ENCODE results near the gene ASIC2.

ASIC2 gene

GRCh38 chr17:33292981-33293867 is at the start of gene ASIC2:
Gene ASIC2, minus strand, starts transcription at chr17:33293295.
- no peak within 1 kb of the TSS for H3K4me3 ChIP-seq (ENCODE audit: control insufficient read depth, low read depth, low read length)
- TF ChIP-seq CTCF (IDR thresholded peaks at IDR 0.05; ENCODE audit: control insufficient read depth, insufficient read depth, low read depth, low read length, missing control alignments) = no peak
- DNase-seq (ENCODE audit: low read depth) = no peak

GRCh38 chr17:33342025-33342424 is 48.9 kb upstream of the ASIC2 start:
- H3K4me3 ChIP-seq (ENCODE audit: control insufficient read depth, low read depth, low read length) = no peak overlapping the region
- TF ChIP-seq CTCF (IDR thresholded peaks at IDR 0.05; ENCODE audit: control insufficient read depth, insufficient read depth, low read depth, low read length, missing control alignments) = no peak
- no peak for DNase-seq (ENCODE audit: low read depth)

GRCh38 chr17:33338242-33338641 is 45.1 kb upstream of the ASIC2 start:
- no peak for DNase-seq (ENCODE audit: low read depth)

GRCh38 chr17:33335491-33336173 is 42.5 kb upstream of the ASIC2 start:
- no peak for TF ChIP-seq CTCF (IDR thresholded peaks at IDR 0.05; ENCODE audit: control insufficient read depth, insufficient read depth, low read depth, low read length, missing control alignments)
- DNase-seq (ENCODE audit: low read depth) = no peak
- H3K4me3 ChIP-seq (ENCODE audit: control insufficient read depth, low read depth, low read length) = no peak overlapping the region

More at GRCh38 chr17:33338242-33338641, 45.1 kb upstream of the ASIC2 start:
- no peak overlapping the region for H3K4me3 ChIP-seq (ENCODE audit: control insufficient read depth, low read depth, low read length)
- TF ChIP-seq CTCF (IDR thresholded peaks at IDR 0.05; ENCODE audit: control insufficient read depth, insufficient read depth, low read depth, low read length, missing control alignments) = no peak

GRCh38 chr17:33334703-33335102 is 41.6 kb upstream of the ASIC2 start:
- no peak for DNase-seq (ENCODE audit: low read depth)
- no peak for TF ChIP-seq CTCF (IDR thresholded peaks at IDR 0.05; ENCODE audit: control insufficient read depth, insufficient read depth, low read depth, low read length, missing control alignments)
- no peak overlapping the region for H3K4me3 ChIP-seq (ENCODE audit: control insufficient read depth, low read depth, low read length)

GRCh38 chr17:33330877-33331276 is 37.8 kb upstream of the ASIC2 start:
- DNase-seq (ENCODE audit: low read depth) = no peak
- TF ChIP-seq CTCF (IDR thresholded peaks at IDR 0.05; ENCODE audit: control insufficient read depth, insufficient read depth, low read depth, low read length, missing control alignments) = no peak
- H3K4me3 ChIP-seq (ENCODE audit: control insufficient read depth, low read depth, low read length) = no peak overlapping the region
